ENCODE measurements around the gene POM121L2.
"Not testable (repeated sequence)": the region's sequence is repeated elsewhere in the genome, so short reads cannot be mapped to it uniquely, and the experiment has no call there.

The POM121L2 gene

DNA sequence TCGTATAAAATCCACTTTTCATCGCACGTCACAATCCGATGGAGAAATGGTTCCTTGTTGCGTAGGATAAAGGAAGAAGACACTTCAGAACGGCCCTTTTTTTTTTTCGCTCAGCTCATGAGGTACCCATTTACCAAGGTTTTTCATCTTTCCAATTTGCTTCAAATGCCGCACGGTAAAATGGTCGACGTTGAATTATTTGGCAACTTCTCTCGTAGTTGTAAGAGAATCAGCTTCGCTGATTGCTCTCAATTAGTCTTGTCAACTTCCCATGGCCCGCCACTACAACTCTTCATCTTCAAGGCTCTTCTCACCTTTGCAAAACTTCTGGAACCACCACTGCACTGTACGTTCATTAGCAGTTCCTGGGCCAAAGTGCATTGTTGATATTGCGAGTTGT, 28.8 kb downstream of the POM121L2 start:
- Mint-ChIP-seq H3K4me3 (no peak overlapping the region), H3K36me3 (ENCODE audit: low read depth) (peaks cover 18% of the 10 kb centered on the region), H3K27ac (peak overlapping the region; percentile 60), H3K9me3 (peaks cover 47% of the 10 kb centered on the region), H3K27me3 (ENCODE audit: low read depth) (peaks cover 81% of the 10 kb centered on the region), H3K4me1 (ENCODE audit: low read depth) (peaks cover 6% of the 10 kb centered on the region)

DNA sequence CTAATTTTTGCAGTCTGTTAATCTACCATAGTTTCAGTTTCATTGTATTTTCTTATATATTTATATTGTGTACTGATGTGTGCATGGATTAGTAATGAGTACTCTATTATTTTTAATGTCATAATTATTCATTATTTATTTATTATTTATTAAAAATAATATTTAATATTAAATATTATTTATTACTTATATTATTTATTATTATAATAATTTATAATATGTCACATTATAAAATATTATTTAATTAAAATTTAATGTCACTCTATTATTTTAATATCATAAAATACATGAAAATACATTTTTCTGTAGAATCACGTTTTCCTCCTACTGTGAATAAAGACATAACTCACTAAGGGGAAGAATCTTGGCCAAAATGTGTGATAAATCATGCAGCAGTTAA, 30.5 kb downstream of the POM121L2 start:
- Mint-ChIP-seq H3K4me1 (ENCODE audit: low read depth) (peaks cover 6% of the 10 kb centered on the region), H3K36me3 (ENCODE audit: low read depth) (peaks cover 16% of the 10 kb centered on the region), H3K9me3 (peaks cover 52% of the 10 kb centered on the region), H3K4me3 (no peak overlapping the region), H3K27me3 (ENCODE audit: low read depth) (peaks cover 75% of the 10 kb centered on the region), H3K27ac (no peak overlapping the region)

DNA sequence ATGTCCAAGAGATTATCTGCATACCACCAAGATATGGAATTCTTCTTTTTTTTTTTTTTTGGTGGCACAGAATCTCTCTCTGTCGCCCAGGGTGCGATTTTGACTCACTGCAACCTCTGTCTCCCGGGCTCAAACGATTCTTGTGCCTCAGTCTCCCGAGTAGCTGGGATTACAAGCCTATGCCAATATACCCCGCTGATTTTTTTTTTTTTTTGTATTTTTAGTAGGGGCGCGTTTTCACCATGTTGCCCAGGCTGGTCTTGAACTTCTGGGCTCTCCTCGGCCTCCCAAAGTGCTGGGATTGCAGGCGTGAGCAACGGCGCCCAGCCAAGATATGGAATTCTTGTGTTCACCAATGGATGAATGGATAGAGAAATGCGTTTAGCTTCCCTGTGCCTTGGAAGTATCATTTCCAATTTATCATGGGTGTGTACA, 31.0 kb downstream of the POM121L2 start:
- Mint-ChIP-seq H3K27me3 (ENCODE audit: low read depth) (peaks cover 72% of the 10 kb centered on the region), H3K4me1 (ENCODE audit: low read depth) (peaks cover 6% of the 10 kb centered on the region), H3K36me3 (ENCODE audit: low read depth) (peaks cover 13% of the 10 kb centered on the region), H3K4me3 (no peak overlapping the region), H3K27ac (peak overlapping the region; percentile 41), H3K9me3 (peaks cover 51% of the 10 kb centered on the region)

DNA sequence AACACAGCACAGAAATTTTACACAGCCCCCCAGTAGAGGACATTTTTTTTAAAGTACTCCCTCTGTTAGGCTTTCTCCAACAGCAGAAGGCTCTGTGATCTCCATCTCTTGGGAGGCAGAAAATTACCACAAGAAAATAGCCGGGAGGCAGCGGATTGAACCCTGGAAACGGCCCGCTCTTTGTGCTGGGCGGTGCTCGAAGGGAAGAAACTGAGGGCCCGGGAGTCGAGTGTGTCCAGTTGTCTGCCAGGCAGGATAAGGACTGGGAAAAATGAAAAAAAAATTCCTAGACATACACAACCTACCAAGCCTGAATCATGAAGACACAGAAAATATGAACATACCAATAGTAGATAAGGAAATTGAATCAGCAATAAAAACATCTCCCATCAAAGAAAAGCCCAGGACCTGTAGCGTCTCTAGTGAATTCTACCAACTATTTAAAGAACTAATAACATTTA, 31.5 kb downstream of the POM121L2 start:
- Mint-ChIP-seq H3K4me1 (ENCODE audit: low read depth) (peaks cover 6% of the 10 kb centered on the region), H3K9me3 (peaks cover 48% of the 10 kb centered on the region), H3K4me3 (no peak overlapping the region), H3K27me3 (ENCODE audit: low read depth) (peaks cover 72% of the 10 kb centered on the region), H3K36me3 (ENCODE audit: low read depth) (peaks cover 13% of the 10 kb centered on the region), H3K27ac (peak overlapping the region; percentile 63)

DNA sequence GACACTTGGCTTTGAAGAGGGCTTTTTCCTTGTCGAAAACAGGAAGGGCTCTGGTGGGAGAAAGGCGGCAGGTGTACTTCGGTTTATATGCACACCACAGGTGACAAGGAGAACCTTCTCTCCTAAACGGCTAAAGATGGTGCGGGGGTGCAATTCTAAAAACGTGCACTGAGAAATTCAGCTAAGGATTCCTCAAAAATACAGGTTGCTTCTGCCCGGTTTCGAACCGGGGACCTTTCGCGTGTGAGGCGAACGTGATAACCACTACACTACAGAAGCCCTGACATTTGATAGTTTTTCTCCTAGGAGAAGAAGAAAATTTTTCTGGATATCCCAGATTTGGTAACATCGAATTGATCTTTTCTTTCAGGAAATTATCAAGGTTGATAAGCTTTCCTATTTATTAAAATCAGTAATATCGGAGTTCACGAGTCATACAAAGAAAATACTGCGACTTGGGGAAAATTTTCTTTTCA, 32.0 kb downstream of the POM121L2 start:
- H3K36me3 Mint-ChIP-seq (ENCODE audit: low read depth), result peaks cover 11% of the 10 kb centered on the region
- H3K9me3 Mint-ChIP-seq, result peaks cover 45% of the 10 kb centered on the region
- H3K27me3 Mint-ChIP-seq (ENCODE audit: low read depth), result peaks cover 70% of the 10 kb centered on the region
- H3K27ac Mint-ChIP-seq, result peak overlapping the region; percentile 69
- no peak overlapping the region for H3K4me3 Mint-ChIP-seq
- peaks cover 6% of the 10 kb centered on the region for H3K4me1 Mint-ChIP-seq (ENCODE audit: low read depth)

DNA sequence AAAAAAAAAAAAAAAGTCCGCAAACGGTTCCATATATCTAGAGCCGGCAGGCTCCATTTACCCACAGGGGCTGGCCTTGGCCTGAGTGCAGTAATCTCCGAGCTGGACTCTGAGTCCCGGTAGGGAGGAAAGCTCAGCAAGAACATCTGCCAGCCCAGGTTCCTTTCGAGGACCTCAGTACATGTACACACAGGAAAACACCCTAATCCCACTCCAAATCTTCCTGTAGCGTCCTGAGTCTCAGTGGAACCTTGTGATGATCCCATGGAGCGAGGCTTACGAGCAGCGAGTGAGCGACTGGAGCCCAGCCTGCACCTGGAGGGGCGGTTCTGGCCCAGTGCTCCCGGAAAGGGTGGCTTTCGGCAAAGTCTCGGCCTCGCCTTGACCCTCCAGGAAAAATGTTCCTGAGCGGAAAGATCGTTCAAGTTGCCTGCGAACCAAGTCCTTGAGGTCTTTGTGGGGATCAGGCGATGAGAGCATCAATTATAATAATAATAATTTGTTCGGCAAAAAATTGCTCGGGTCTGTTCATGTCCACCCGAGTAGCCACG, 32.5 kb downstream of the POM121L2 start:
- Mint-ChIP-seq H3K4me1 (ENCODE audit: low read depth) (peaks cover 6% of the 10 kb centered on the region), H3K27me3 (ENCODE audit: low read depth) (peaks cover 66% of the 10 kb centered on the region), H3K9me3 (peaks cover 41% of the 10 kb centered on the region), H3K4me3 (no peak overlapping the region), H3K27ac (peak overlapping the region; percentile 69), H3K36me3 (ENCODE audit: low read depth) (peaks cover 7% of the 10 kb centered on the region)

DNA sequence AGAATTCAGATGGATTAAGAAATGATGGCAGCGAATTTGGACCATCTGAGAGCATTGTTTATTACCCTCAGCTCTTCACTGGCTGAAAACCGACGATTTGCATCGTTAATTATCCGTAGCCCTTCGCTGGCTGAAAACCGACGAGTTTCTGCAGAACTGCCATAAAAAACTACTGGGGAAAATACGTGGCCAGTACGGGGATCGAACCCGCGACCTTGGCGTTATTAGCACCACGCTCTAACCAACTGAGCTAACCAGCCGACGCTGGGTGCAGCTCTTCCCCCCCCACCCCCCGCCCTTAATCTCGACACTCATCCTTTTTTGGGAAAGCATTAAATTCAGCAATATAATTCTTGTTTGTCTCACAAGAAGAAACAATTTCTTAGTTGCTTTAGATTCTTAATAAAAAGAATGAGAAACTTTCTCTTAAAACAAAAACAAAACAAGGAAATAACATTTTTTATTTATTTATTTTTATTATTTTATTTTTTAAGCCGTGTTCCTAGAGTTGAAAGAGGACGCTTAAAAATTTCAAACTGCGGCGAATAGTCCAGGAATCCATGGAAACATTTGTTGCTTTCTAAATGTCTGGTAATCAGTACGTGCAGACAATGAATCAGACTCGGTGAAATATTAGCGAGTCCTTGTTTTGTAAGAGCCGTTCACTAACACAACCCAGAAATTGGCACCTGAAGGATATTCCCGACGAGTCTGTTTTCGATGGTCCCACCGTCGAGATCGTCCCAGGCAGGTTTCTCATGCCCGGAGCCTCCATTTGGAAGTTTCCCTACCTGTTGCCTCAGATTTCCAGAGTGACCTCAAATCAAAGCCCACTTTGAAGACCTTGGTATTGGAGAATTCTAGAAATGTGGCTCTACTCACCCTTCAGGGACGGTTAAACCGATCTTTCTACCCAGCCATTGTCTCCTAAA, 36.8 kb downstream of the POM121L2 start:
- Mint-ChIP-seq H3K27ac (no peak overlapping the region), H3K27me3 (ENCODE audit: low read depth) (peaks cover 47% of the 10 kb centered on the region), H3K4me3 (no peak overlapping the region), H3K36me3 (ENCODE audit: low read depth) (peaks cover 1% of the 10 kb centered on the region), H3K4me1 (ENCODE audit: low read depth) (peaks cover 2% of the 10 kb centered on the region), H3K9me3 (peaks cover 15% of the 10 kb centered on the region)

DNA sequence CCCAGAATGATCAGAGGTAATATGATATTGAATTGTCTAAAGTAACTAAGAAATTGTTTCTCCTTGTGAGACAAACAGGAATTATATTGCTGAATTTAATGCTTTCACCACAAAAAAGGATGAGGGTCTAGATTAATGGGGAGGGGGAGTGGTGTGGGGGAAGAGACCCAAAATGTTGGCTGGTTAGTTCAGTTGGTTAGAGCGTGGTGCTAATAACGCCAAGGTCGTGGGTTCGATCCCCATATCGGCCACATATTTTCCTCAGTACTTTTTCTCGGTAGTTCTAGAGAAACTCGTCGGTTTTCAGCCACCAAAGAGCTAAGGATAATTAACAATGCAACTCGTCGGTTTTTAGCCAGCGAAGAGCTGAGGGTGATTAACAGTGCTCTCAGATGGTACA, 38.3 kb downstream of the POM121L2 start:
- Mint-ChIP-seq H3K4me3 (no peak overlapping the region), H3K27me3 (ENCODE audit: low read depth) (peaks cover 45% of the 10 kb centered on the region), H3K4me1 (ENCODE audit: low read depth) (no peaks in the 10 kb centered on the region), H3K27ac (no peak overlapping the region), H3K36me3 (ENCODE audit: low read depth) (no peaks in the 10 kb centered on the region), H3K9me3 (peaks cover 12% of the 10 kb centered on the region)

DNA sequence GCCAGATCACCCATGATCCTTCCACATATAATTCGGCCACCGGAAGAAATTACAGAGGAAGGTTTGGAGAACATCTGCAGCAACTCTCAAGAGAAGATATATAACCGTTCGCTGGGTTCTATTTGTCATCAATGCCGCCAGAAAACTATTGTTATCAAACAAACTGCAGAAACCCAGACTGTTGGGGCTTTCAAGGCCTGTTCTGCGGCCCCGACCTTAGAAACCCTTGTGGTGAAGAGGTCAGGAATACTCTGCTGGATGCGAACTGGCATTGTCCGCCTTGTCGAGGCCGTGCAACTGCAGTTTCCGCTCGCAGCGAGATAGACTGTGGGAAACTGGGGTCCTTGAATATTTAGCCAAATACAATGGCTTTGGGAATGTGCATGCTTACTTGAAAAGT, 43.3 kb downstream of the POM121L2 start:
- H3K9me3 Mint-ChIP-seq, result no peaks in the 10 kb centered on the region
- H3K4me1 Mint-ChIP-seq (ENCODE audit: low read depth), result peaks cover 3% of the 10 kb centered on the region
- no peak overlapping the region for H3K27ac Mint-ChIP-seq
- peaks cover 26% of the 10 kb centered on the region for H3K27me3 Mint-ChIP-seq (ENCODE audit: low read depth)
- H3K4me3 Mint-ChIP-seq, result no peak overlapping the region
- no peaks in the 10 kb centered on the region for H3K36me3 Mint-ChIP-seq (ENCODE audit: low read depth)

DNA sequence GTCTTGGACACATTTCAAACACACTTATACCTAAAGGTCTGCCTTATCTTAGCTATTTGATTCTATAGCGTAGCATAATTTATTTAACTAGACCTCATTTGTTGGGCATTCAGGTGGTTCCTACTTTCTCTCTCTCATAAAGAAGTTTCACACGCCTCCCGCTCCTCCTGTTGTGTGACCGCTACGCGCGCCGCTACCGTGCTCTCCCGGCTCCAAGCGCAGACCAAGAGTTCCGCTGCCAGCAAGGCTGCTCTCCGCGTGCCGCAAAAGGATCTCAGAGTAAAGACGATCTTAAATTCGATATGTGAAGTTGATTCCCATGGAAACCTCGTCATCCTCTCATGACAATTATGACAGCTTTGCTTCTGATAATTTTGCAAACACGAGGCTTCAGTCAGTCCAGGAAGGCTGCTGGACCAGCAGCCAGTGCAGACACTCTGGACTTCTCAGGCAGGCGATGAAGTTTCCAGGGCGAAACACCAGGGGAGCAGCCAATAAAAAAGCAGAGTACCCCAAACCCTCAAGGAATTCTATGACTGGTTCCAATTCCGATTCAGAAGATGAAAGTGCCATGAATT, 44.1 kb downstream of the POM121L2 start:
- Mint-ChIP-seq H3K36me3 (ENCODE audit: low read depth) (no peaks in the 10 kb centered on the region), H3K27ac (no peak overlapping the region), H3K9me3 (no peaks in the 10 kb centered on the region), H3K4me1 (ENCODE audit: low read depth) (peaks cover 3% of the 10 kb centered on the region), H3K27me3 (ENCODE audit: low read depth) (peaks cover 23% of the 10 kb centered on the region), H3K4me3 (no peak overlapping the region)

DNA sequence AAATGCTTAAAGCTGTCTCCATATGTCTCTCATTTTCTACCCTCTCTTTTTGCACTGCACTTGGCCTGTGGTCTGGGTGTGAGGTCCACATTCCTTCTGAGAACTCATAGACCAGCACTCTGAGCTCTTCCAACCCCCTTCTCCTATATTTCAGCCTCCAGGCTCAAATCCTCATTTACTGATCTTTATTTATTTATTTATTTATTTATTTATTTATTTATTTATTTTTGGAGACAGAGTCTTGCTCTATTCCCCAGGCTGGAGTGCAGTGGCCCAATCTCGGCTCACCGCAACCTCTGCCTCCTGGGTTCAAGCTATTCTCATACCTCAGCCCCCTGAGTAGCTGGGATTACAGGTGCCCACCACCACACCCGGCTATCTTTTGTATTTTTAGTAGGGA, 45.1 kb downstream of the POM121L2 start:
- not testable (repeated sequence) for H3K36me3 Mint-ChIP-seq (ENCODE audit: low read depth); H3K4me1 Mint-ChIP-seq (ENCODE audit: low read depth); H3K27ac Mint-ChIP-seq; H3K4me3 Mint-ChIP-seq; H3K9me3 Mint-ChIP-seq
- H3K27me3 Mint-ChIP-seq (ENCODE audit: low read depth), result peaks cover 30% of the 10 kb centered on the region

DNA sequence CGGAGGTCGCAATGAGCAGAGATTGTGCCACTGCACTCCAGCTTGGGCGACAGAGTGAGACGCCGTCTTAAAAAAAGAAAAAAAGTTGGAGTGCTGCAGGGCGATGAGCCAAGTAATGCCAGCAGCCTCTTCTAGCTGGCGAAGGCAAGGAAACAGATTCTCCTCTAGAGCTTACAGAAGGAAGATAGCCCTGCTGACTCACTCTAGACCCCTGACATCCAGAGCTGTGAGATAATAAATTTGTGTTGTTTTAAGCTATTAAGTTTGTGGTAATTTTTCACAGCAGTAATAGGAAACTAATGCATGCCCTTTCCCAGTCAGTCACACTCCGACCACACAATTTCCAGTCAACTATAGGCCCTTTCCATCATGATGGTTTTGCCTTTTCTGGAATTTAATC, 48.2 kb downstream of the POM121L2 start:
- Mint-ChIP-seq H3K4me1 (ENCODE audit: low read depth) (peaks cover 3% of the 10 kb centered on the region), H3K36me3 (ENCODE audit: low read depth) (no peaks in the 10 kb centered on the region), H3K27me3 (ENCODE audit: low read depth) (peaks cover 42% of the 10 kb centered on the region)

DNA sequence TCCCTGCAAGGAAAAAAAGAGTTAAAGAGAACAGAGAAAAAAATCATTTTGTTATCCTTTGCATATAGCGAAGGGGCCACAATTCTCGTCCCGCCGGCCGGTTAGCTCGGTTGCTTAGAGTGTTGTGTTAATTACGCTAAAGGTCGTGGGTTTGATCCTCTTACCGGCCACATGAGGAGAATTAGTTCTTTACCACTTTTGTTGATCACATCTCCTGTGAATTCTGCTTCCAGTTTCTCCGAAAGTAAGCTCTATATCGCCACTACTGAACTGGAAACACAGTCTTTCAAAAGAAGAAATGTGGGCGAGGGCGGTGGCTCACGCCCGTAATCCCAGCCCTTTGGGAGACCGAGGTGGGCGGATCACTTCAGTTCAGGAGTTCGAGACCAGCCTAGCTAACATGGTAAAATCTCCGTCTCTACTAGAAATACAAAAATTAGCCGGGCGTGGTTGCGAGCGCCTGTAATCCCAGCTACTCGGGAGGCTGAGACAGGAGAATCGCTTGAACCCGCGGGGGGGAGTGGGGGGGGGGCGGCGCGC, 51.2 kb downstream of the POM121L2 start:
- Mint-ChIP-seq H3K27me3 (ENCODE audit: low read depth) (peaks cover 43% of the 10 kb centered on the region), H3K9me3 (peaks cover 5% of the 10 kb centered on the region), H3K36me3 (ENCODE audit: low read depth) (no peaks in the 10 kb centered on the region), H3K4me1 (ENCODE audit: low read depth) (no peaks in the 10 kb centered on the region), H3K27ac (no peak overlapping the region), H3K4me3 (no peak overlapping the region)

More for the DNA sequence above, 48.2 kb downstream of the POM121L2 start:
- no peaks in the 10 kb centered on the region for H3K9me3 Mint-ChIP-seq
- no peak overlapping the region for H3K27ac Mint-ChIP-seq
- H3K4me3 Mint-ChIP-seq, result no peak overlapping the region

DNA sequence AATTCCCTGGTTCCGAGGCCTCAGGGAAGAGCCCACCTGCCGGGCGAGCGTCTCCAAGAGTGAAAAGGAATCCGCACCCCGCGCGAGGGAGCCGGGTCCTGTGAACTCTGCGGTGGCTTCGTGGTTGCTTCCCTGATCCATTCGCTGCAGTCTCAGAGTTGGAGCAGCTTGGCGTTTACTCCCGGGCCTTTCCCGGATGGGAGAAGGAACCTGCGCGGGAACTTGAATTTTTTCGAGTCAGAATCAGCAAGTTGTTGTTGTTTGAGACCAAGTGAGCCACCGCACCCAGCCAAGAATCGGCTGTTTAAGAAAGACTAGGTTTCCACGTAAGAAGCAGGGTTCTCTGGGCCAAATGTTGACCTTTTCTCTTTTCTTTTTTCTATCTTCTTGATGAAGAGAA, 51.7 kb downstream of the POM121L2 start:
- Mint-ChIP-seq H3K4me1 (ENCODE audit: low read depth) (no peaks in the 10 kb centered on the region), H3K27ac (no peak overlapping the region), H3K4me3 (no peak overlapping the region), H3K9me3 (peaks cover 5% of the 10 kb centered on the region), H3K27me3 (ENCODE audit: low read depth) (peaks cover 48% of the 10 kb centered on the region), H3K36me3 (ENCODE audit: low read depth) (no peaks in the 10 kb centered on the region)
